HG02938 (cell line): Measurements from ENCODE around the gene PDE9A.

Experiments used
- ATAC-seq: cut with Tn5 transposase; IDR thresholded peaks from one replicate; pipeline ENCODE4 v1.9.1; 2021; ENCODE audit warnings: mild to moderate bottlenecking, moderate library complexity; ENCODE audit not compliant: unreplicated experiment

PDE9A gene

DNA sequence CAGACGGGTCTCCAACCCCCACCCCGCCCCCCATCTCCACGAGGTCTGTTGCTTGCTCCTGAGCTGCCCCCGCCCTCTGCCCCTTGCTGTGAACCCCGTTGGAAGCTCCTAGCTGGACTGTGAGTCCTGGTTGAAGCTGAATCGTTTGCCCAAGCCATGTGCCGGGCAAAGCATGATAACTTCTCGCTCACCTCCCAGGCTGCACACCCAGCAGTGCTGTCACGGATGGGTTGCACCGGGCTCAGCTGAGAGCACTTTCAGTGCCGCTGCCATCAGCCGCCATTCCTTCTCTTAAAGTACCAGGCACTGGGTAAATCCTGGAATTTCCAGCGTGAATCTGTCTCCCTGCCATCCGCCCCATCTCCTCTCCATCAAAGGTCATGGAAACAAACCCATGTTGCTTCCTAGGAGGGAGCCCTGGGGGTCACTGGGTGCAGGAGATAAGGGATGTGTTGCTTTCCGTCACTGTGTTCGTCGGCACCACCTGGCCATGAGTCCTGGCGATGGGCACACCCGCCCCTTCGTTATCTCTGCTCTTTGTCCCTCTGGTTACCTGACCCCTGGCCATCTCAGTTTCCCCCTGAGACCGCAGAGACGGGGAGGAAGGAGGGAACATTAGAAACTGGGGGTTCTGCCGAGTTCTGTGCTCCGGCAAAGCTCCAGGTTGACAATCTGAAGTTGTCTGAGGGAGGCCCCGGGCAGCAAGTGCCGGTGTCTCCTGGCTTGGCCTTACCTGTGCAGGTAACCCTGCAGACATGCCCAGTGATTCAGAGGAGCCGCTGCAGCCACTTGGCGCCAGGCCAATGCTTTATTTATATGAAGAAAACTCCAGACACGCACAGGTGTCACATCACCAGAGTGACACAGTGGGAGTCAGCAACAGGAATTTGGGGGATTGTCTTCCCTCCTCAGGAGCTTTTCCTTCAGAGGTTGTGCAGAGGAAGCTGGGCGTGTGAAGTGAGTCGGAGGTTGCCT lies 2.7 kb downstream of the PDE9A start:
- no peak for ATAC-seq

DNA sequence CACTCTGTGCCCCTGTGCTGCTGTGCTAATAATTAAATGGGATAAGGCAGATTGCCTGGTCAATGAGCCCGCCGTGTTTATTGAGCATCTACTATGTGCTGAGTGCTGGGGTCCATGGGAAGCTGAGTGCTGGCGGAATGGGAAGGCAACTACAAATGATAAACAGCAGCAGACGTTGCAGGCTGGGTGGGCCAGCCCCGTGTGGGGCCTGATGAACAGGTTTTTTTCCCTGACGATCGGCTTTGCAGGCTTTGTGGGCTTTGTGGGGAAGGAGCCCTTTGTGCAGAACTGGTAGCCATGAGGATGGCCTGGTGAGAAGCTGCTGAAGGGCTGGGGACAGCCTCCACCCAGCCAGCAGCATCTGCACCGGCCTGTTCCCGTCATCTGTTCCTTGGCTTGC lies 3.5 kb downstream of the PDE9A start:
- ATAC-seq: no peak

DNA sequence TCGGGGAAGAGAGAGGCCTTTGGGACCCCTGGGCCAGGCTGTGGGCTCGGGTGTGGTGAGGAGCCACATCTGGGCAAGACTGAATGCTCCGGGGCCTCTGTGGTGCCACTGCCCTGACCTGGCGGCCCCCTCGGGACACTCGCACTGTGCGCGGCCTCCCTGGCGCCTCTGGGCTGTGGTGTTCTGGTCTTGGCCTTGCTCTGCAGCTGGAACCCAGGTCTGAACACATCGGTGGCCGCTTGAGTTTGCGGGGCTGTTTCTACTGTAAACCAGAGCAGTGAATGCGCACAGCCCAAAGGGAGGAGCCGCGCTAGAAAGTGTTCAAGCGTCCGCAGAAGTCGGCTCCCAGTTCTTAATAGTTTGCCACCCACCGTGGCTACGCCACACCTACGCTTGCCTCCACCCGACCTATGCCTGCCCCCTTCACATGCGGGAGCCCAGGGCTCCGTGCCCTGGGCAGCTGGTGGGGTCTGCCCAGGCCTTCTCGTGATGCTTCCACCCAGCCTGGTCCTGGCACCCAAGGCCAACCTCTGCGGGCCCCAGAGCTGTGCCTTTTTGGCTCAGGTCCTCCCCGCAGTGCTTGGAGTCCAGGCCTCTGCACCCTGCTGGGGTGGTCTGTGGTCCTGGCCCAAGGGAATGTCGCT lies 4.4 kb downstream of the PDE9A start:
- no peak for ATAC-seq

DNA sequence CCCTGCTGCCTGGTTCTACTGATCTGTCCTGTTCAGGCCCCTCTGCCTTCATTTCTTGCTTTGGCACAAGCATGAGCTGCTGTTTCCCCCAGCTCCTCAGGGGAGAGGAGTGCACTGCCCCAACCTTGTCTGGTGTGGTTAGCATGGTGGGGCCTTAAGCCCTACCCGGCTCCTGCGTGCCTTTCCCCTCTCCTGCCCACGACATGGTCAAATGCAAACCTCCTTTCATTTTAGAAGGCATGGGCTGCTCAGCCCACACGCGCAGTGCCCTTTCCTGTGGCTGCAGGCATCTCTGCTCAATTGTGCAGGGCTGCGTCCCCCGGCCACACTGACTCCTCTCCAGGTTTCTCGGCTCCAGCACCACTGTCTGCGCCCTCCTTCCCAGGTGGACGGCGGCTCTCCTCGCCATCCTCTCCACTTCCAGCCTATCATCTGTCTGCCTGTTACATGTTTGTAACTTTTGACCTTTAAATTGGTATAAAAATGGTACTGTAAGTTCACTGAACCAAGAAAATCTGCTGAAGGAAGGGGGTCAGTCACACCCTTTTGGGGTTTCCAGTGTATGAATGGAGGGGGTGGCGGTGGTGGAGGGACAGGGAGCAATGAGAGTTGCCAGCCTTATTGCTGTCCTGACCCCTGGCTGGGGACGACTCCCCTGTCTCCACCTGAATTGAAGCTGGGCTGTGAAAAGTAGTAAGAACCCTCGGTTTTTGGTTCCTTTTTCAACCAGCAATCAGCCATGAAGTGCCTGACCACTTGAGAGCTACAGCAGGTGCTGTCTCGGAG lies 5.1 kb downstream of the PDE9A start:
- ATAC-seq: no peak

DNA sequence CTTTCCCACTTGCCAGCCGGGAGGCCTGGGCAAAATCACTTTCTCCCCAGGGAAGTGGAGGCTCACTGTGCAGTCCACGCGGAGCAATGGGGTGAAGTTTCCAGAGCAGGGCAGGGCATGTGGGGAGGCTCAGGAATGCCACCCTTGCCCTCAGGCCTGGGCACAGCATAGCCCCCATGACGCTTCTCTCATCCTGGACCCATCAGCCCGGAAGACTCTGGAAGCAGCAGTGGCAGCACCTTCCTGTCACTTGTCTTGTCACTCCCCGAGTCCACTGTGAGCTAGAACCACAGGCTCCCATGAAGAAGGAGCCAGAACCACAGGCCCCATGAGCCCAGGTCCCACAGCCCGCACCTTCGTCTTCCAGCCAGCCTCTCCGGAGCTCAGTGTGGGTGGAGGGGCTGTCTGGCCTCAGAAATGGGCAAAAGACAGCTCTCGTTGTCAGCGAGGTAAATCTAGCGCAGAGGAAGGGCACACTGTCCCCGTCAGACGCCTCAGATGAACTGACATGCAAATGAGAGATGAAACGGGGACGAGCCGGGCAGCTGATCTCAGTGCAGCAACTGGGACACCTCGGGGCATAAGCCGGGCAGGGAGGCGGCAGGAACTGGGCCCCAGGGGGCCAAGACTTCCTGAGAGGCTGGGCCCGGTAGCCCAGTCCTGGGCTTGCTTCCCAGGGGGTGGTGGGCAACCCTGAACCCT lies 6.1 kb downstream of the PDE9A start:
- no peak for ATAC-seq

DNA sequence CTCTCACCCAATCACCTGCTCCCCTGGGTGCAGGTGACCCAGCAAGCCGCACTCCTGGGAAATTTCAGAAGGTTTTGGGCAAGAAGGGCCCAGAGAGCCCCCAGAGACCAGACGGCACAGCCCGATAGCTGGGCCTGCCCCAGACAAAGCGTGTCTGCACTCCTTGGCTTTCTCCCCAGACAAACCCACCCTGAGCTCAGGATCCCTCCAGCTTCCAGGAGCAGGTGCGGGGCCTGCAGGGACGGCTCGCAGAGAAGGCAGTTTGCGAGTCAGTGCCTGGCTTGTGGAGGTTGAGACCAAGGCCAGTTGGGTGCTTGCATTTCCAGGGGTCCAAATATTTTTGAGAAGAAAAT lies 6.7 kb downstream of the PDE9A start:
- no peak for ATAC-seq

DNA sequence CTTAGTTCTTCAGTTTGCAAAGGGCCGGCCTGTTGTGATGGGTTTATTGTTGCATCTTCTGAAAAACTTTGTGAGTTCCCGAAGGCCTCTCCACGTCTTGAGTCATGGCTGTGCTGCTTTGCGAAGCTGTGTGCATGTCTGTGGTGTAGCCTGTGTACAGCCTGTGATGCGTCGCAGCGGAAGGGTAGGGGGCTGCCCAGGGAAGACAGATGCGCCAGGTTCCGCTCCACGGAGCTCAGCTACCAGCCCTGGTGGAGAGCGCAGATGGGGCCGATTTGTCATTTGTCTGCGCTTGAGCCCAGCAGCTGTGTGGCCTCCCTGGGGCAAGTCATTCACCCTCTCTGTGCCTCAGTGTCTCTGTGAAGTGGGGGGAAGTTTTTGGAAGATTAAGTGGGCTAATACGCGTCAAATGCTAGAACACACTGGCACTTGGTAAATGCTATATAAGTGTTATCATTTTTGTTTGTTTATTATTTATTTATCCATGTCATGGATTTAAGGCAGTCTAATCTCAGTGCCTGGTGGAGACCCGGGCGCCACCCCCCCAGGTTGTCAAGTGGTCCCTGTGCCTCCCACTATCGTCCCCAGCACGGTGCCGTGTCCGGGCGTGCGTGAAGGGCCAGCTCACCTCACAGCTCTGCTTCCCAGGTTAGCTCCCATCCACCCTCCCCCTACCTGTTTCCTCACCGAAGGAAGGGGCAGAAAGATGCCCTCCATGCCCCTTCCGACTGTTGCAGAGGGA lies 8.4 kb downstream of the PDE9A start:
- no peak for ATAC-seq

DNA sequence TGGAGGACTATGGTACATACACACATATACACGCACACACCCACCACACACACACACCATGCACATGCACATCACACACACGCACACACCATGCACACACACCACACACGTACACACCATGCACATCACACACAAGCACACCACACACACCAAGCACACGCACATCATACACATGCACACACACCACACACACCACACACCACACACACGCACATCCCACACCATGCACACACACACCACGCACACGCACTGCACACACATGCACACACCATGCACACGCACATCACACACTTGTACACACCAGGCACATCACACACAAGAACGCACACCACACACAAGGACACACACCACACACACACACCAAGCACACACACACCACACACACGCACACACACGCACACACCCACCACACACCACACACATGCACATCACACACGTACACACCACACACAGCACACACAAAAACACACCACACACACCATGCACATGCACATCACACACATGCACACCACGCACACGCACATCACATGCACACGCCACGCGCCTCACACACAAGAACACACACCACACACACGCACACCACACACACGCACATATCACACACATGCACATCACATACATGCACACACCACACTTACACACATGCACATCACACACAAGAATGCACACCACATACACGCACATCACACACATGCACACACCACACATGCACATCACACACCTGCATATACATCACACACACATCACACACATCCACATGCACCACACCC lies 9.2 kb downstream of the PDE9A start:
- no peak for ATAC-seq

DNA sequence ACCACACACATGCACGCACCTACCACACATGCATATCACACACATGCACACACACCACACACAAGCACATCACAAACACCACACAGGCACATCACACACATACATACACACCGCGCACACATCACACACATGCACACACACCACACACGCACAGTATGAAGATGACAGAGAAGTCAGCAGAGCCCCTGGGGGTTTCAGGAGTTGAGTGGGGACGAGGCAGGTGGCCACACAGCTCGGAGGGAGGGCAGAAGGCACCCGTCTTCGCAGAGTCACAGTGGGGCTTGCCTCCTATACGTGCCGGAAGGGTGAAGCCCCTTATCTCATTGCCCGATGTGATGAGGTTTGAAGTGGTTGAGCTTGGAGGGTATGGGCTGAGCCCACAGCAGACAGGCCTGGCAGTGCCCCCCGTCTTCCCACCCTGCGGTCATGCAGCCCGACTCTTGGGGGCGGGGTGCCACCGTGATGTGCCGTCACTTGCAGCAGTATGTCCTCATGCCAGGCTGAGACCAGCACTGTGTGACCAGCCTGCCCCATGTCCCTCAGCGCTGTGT lies 9.9 kb downstream of the PDE9A start:
- ATAC-seq: no peak

DNA sequence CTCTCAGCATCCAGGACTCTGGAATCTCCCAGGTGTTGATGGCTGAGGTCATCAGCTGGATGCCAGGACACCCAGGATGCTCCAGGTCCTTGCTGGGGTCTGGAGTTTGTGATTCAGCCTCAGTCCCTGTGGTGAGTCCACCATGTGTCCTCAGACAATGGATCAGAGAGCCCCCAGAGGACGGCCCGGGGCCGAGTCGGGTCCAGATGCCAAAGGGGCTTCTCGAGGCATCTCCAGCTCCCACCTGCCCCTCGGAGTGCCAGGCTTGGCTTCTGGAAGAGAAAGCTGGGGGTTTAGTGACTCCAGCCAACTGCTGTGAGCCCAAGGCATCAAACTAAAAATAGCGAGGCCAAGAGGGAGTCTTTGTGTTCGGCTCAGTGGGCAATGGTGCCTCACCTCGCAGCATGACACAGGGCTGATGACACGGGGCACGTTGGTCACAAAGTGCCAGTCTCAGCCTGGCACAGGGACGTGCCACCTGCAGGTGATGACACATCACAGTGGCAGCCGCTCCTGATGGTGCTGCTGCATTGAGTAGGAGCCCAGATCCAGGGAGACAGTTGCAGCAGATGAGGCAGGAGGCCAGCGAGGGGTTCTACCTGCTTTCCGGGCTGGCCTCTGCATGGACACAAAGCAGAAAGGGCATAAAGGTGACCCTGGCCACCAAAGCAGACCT lies 10.6 kb downstream of the PDE9A start:
- ATAC-seq: no peak

DNA sequence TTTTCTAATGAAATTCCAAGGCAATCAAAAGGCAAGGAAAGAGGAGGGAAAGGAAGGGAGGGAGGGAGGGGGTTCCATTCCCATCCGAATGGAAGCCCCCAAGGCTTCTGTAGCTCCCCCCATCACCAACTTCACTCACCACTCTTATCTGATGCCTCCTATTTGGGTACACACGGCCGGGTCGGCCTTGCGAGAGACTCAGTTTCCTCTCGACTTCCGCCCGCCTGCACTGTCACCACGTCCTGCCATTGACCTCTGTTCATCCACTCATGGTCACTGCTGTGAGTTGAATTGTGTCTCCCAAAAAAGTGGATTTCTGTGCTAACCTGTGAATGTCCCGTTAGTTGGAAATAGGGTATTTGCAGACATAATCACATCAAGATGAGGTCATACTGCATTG lies 11.2 kb downstream of the PDE9A start:
- no peak for ATAC-seq

DNA sequence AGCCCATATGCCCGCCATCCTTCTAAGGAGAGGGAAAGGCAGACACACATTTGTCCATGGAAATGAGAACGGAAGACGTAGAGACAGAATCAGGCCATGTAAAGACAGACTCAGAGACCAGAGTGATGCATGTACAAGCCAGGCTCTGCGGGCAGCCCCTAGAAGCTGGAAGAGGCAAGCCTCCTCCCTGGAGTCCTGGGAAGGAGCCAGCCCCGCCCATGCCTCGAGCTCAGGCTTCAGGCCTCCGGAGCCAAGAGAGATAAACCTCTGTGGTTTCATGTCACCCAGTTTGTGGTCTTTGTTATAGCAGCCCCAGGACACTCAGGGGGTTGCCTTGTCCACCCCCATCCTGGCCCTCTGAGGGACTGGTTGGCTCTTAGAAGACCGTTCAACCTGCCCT lies 11.6 kb downstream of the PDE9A start:
- no peak for ATAC-seq

DNA sequence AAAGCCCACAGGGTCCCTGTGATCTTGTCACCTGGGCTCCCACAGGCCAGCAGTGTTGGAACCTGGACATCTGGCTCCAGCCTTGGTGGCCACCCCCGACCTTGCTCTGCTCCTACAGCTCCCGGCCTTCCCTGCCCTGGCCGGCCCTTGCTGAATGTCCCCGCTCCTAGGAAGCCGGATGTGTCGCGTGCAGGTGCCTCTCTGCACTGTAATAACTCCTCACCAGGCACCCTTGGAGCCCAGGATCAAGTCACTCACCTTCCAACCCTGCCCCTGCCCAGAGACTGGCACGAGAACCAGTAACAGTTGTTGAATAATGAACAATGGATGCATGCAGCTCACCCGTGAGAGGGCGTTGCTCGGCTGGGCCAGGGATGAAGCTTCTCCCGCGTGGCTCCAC lies 12.1 kb downstream of the PDE9A start:
- no peak for ATAC-seq

DNA sequence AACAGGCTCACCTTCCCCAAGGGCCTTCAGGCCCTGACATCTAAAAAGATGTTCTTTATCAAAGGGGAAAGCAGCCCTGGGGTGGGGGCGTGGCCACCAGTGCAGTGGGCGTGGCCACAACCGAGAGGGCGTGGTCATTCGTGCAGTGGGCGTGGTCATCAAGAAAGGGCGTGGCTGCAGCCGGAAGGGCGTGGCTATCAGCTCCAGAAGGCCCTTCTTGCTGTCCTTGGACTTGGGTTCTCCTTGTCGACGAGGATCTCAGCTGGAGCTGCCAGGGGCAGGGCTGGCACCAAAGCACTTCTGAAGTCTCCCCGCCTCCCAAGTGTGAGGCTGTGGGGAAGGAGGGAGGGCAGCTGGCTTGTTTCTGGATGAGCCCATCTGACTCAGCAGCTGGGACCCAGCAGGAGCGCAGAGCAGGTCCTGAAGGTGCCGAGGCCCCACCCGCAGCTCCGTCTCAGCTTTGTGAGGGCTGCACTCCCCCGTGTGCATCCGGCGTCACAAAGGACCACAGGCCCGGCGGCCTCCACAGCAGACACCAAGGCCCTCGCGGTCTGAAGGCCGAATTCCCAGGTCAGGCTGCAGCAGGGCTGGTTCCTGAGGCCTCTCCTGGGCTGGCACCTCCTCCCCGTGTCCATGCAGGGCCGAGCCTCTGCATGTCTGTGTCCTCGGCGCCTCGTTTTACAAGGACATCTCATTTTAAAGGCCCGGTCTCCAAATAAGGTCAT lies 12.8 kb downstream of the PDE9A start:
- ATAC-seq: no peak

DNA sequence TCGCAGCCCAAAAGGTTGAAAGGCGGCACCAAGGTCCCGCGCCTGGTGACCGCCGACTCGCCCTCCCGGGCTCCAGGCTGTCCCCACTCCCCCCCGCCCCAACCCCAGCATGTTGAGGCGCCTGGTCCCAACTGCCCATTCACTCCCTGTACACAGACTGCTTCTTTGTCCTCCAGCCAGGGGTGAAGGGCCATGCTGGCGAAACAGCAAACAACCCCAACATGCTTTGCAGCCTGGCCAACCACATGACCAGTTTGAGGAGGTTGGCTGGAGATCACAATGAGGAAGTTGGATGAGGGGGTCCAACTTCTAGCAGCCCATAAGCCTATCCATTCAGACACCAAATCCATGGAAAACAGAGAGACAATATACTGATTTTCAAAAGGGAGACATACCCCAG lies 13.5 kb downstream of the PDE9A start:
- no peak for ATAC-seq

DNA sequence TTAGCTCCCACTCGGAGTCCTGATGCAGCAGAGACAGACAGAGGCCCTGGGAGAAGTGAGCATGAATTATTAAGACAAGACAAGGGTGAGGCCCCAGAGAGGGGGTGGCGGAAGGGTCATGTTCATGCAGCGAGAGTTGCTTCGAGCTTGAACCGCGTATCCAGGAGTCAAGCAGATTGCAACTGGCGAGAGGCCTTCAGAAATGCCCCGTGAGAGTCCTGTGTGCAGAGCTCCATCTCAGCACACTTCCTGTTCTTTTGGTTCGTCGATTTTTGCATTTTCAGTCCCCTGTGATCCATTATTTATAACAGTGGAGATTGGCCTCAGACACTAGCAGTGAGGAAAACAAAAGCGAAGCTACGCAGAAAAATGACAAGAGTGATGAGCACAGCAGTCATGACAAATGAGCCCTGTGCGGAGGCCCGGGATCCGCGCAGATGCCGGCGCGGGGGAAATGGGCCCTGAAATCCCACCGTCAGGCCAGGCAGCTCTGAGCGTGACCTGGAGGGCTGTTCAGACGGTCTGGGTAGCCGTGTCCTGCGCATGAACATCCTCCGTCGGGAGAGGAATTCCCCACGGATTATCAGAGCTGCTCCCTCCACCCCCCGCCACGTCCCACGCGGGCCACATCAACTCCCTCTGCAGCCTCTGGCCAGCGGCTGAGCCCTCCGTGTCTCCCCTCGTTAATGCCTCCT lies 15.0 kb downstream of the PDE9A start:
- ATAC-seq: no peak

DNA sequence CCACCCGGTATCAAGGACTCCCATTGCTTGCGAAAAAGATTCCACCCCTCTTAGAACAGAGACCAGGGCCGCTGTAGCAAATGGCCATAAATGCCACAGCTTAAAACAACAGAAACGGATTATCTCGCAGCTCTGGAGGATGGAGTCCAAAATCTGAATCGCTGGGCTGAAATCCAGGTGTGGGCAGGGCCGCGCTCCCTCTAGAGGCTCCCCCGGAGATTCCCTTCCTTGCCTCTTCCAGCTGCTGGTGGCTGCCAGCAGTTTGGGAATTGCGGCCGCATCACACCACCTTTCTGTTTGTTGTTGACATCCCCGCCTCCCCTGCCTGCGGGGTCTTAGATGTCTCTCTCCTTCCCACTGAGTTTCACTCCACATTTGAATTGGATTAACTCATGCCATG lies 15.6 kb downstream of the PDE9A start:
- ATAC-seq: no peak
